GM19239 (cell line): Measurements from ENCODE around the gene PRRG4.

ENCODE experiments used
- DNase-seq: peaks from one replicate; pipeline ENCODE4 v3.0.0; 2011; ENCODE audit warnings: low spot score; ENCODE audit not compliant: insufficient read length
- FAIRE-seq: peaks from 2 replicates; lab custom pipeline; 2011; peaks lifted over from hg19 to GRCh38; lab: Jason Lieb, UNC

The PRRG4 gene

DNA sequence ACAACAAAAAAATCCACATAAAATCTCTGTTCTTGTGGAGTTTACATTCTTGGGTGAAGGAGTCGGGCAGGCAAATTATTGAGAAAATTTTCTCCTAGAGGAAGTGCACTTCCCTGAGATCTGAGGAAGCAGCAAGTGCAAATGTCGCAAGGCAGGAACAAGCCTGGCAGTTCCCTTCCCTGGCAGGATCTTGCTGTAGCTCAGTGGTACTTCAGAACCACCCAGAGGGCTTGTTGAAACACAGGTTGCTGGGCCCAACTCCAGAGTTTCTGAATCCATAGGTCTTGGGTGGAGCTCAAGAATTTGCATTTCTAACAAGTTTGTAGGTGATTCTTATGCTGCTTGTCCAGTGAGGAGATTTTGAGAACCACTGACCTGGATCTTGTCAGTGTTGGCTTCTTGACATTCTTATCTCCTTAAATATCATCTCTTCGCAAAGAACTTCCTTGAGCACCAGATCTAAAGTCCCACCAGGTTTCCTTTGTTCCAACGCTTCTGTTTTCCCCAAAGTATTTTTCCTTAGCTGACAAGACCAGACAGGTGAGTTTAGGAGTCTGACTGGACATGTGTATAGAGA is 72.5 kb downstream of the PRRG4 start:
- no peak for DNase-seq
- FAIRE-seq: no peak

DNA sequence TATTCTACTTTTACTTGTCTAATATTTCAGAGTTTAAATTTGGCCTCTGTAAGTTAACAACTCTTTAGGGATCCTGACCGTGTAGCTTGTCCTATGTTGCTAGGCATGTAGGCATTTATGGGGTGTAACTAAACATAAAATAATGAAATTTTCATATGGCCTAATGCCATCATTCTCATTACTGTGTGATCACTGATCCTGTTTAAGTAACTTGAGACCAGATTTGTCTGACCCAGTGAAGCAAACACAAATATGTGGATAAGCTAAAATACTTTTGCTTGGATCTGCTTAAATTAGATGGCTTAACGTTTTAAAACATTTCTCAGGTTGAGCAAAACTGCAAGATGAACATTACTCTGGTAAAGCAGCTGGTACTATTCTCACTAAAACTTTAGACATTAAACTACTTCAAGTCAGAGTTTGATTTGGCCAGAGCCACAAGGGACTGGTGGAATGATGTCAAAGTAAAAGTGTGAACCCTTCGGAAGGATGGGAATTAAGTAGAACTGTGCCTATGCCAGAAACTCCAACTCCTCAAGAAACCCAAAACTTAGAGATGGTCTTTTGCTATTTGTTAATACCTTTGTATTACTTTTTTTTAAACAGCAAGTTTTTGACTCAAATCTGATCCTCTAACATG is 75.4 kb downstream of the PRRG4 start:
- no peak for DNase-seq
- FAIRE-seq: no peak
